IPS DF 4.7 (cell line): Measurements from ENCODE around the gene ST3GAL6.

Experiments used
- DNase-seq: peaks from one replicate; pipeline ENCODE4 v3.0.0-alpha.2; 2013; ENCODE audit warnings: low spot score; ENCODE audit errors: extremely low read depth

Gene ST3GAL6

GRCh38 chr3:98763076-98763475 is at the start of gene ST3GAL6:
TSS of gene ST3GAL6 (plus strand) at chr3:98763340. CDS start at chr3:98768441, 5,101 bp downstream.
- DNase-seq, result no peak

- no peak for DNase-seq
These were observed 49.2 kb upstream of the ST3GAL6 start for GRCh38 chr3:98713984-98714383.

GRCh38 chr3:98717584-98717983 is 45.6 kb upstream of the ST3GAL6 start:
- DNase-seq, result no peak

- no peak for DNase-seq
These were observed 44.4 kb upstream of the ST3GAL6 start for GRCh38 chr3:98718730-98719129.

- no peak for DNase-seq
These were observed 41.4 kb upstream of the ST3GAL6 start for GRCh38 chr3:98721776-98722175.

GRCh38 chr3:98722389-98722788 is 40.8 kb upstream of the ST3GAL6 start:
- DNase-seq, result no peak

- no peak for DNase-seq
These were observed 37.8 kb upstream of the ST3GAL6 start for GRCh38 chr3:98725352-98725751.

GRCh38 chr3:98726084-98726483 is 37.1 kb upstream of the ST3GAL6 start:
- DNase-seq, result no peak

GRCh38 chr3:98727638-98728037 is 35.5 kb upstream of the ST3GAL6 start:
- no peak for DNase-seq

GRCh38 chr3:98728672-98729071 is 34.5 kb upstream of the ST3GAL6 start:
- no peak for DNase-seq

GRCh38 chr3:98730338-98730737 is 32.8 kb upstream of the ST3GAL6 start:
- DNase-seq, result no peak

GRCh38 chr3:98730886-98731537 is 32.1 kb upstream of the ST3GAL6 start:
- DNase-seq, result no peak

- no peak for DNase-seq
These were observed 31.3 kb upstream of the ST3GAL6 start for GRCh38 chr3:98731720-98732285.

GRCh38 chr3:98732286-98733052 is 30.7 kb upstream of the ST3GAL6 start:
- DNase-seq, result no peak

- DNase-seq, result no peak
These were observed 29.9 kb upstream of the ST3GAL6 start for GRCh38 chr3:98733053-98733811.

GRCh38 chr3:98733812-98734281 is 29.3 kb upstream of the ST3GAL6 start:
- DNase-seq, result no peak

- DNase-seq, result no peak
These were observed 28.8 kb upstream of the ST3GAL6 start for GRCh38 chr3:98734306-98734705.

GRCh38 chr3:98734735-98735134 is 28.4 kb upstream of the ST3GAL6 start:
- DNase-seq, result no peak

GRCh38 chr3:98735296-98735695 is 27.8 kb upstream of the ST3GAL6 start:
- no peak for DNase-seq

GRCh38 chr3:98735761-98736269 is 27.3 kb upstream of the ST3GAL6 start:
- DNase-seq, result no peak

- no peak for DNase-seq
These were observed 25.8 kb upstream of the ST3GAL6 start for GRCh38 chr3:98737301-98737700.

GRCh38 chr3:98739266-98739665 is 23.9 kb upstream of the ST3GAL6 start:
- no peak for DNase-seq
